ENCODE measurements around the gene KRT7.

KRT7 gene

DNA sequence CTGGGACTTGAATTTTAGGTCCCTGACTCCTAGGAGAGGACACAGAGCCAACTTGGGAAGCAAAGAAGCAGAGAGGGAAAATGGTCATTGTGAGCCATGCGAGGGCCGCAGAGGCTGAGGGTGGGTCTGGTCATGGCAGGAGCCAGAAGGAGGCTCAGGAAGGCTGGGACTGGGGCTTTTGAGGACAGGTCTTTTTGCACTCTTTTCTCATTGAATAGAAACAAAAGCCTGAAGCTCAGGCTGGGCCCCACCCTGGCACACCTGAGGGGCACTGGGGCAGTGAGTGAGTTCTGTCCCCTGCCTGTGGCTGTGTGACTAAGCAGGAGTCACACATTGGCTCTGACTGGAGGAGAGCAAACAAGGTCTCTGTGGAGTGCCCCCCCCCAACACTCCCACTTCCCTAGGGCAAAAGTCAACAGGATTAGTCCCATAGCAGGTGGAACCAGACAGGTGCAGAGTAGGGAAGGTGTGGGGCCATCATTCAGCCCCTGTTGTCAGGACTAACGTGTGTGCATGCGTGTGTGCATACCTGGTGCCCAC, 2.8 kb downstream of the KRT7 start:
- Histone ChIP-seq H3K27ac (ENCODE audit: low read length) (no peak overlapping the region), H3K9me3 (ENCODE audit: insufficient read depth, low read length) (no peaks in the 10 kb centered on the region), H3K9ac (ENCODE audit: low read length) (no peak overlapping the region), H3K36me3 (replicated peaks; ENCODE audit: low read depth, low read length) (no peaks in the 10 kb centered on the region), H3K4me3 (ENCODE audit: low read length) (no peak overlapping the region), H3K27me3 (ENCODE audit: low read depth, low read length) (no peaks in the 10 kb centered on the region), H4K20me1 (ENCODE audit: insufficient read depth, low read length) (no peaks in the 10 kb centered on the region), H3K4me1 (ENCODE audit: low read length) (no peaks in the 10 kb centered on the region), H3K79me2 (ENCODE audit: low read length) (no peaks in the 10 kb centered on the region), H2AFZ (ENCODE audit: low read depth, low read length) (no peak overlapping the region), H3K4me2 (ENCODE audit: low read length) (no peak overlapping the region)
- TF ChIP-seq EZH2phosphoT487 (IDR thresholded peaks at IDR 0.05; ENCODE audit: low read depth) = no peak
- TF ChIP-seq, protein P1, sequence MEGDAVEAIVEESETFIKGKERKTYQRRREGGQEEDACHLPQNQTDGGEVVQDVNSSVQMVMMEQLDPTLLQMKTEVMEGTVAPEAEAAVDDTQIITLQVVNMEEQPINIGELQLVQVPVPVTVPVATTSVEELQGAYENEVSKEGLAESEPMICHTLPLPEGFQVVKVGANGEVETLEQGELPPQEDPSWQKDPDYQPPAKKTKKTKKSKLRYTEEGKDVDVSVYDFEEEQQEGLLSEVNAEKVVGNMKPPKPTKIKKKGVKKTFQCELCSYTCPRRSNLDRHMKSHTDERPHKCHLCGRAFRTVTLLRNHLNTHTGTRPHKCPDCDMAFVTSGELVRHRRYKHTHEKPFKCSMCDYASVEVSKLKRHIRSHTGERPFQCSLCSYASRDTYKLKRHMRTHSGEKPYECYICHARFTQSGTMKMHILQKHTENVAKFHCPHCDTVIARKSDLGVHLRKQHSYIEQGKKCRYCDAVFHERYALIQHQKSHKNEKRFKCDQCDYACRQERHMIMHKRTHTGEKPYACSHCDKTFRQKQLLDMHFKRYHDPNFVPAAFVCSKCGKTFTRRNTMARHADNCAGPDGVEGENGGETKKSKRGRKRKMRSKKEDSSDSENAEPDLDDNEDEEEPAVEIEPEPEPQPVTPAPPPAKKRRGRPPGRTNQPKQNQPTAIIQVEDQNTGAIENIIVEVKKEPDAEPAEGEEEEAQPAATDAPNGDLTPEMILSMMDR (IDR thresholded peaks at IDR 0.05; ENCODE audit: low read depth, low read length) = no peak

DNA sequence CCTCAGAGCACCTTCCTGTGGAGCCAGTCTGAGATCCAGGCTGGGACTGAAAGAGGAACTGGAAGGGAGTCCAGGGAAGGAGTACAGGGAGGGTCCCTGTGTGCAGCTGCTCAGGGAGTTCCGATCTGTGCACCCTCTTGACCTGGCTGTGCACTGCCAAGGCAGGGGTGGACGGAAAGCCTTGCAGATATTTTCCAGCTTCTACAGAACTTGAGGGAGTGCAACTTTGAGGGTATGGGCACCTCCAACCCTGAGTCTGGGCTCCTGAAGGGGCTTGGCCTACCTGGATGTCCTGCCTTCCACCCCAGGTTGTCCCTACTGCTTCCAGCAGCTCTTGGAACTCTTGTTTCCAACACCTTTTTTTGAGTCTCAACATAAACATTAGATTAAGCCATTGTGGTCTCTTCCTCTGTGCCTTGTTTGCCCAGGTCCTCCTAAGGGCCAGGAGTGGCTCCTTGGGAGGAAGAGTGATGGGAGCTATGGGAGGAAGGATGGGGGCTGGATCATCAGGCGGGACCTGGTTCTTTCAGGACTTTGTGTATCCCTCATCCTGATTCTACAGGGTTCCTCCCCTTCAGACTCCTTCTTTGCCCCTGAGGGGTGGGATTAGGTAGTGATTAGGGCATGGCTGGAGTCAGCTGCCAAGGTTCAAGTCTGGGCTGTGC, 3.5 kb downstream of the KRT7 start:
- Histone ChIP-seq H3K4me1 (ENCODE audit: low read length) (no peaks in the 10 kb centered on the region), H3K4me3 (ENCODE audit: low read length) (no peak overlapping the region), H3K36me3 (replicated peaks; ENCODE audit: low read depth, low read length) (no peaks in the 10 kb centered on the region), H3K9ac (ENCODE audit: low read length) (no peak overlapping the region), H3K27ac (ENCODE audit: low read length) (no peak overlapping the region), H3K9me3 (ENCODE audit: insufficient read depth, low read length) (no peaks in the 10 kb centered on the region), H4K20me1 (ENCODE audit: insufficient read depth, low read length) (no peaks in the 10 kb centered on the region), H3K79me2 (ENCODE audit: low read length) (no peaks in the 10 kb centered on the region), H3K27me3 (ENCODE audit: low read depth, low read length) (no peaks in the 10 kb centered on the region), H3K4me2 (ENCODE audit: low read length) (no peak overlapping the region), H2AFZ (ENCODE audit: low read depth, low read length) (no peak overlapping the region)
- no peak for TF ChIP-seq EZH2phosphoT487 (IDR thresholded peaks at IDR 0.05; ENCODE audit: low read depth)
- TF ChIP-seq, protein P1 (IDR thresholded peaks at IDR 0.05; ENCODE audit: low read depth, low read length) = no peak

DNA sequence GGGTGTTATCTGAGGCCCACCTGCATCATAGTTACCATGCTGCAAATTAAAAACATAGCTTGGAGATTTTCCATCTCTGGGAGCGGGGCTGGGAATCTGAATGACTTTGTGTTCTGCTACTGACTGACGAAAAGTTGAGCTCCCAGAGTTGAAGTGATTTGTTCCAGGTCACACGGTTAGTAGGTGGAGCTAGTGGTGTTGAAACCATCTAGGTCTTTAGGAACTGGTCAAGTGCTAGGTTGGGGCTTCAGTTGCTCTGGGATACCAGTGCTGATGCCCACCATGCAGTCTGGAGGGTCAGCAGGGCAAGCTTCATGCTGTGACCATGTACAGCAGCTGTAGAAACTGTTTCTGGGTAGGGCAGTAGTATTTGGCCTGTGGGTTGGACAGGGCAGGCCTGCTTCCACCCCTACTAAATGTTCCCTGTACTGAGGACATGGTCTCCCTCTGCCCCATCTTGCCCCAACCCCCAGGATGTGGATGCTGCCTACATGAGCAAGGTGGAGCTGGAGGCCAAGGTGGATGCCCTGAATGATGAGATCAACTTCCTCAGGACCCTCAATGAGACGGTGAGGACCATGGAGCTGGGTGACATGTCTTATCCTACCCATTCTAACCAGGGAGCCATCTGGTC, 5.3 kb downstream of the KRT7 start:
- Histone ChIP-seq H3K27me3 (ENCODE audit: low read depth, low read length) (no peaks in the 10 kb centered on the region), H2AFZ (ENCODE audit: low read depth, low read length) (no peak overlapping the region), H3K4me1 (ENCODE audit: low read length) (peaks cover 6% of the 10 kb centered on the region), H3K4me2 (ENCODE audit: low read length) (no peak overlapping the region), H3K9me3 (ENCODE audit: insufficient read depth, low read length) (no peaks in the 10 kb centered on the region), H3K79me2 (ENCODE audit: low read length) (no peaks in the 10 kb centered on the region), H3K9ac (ENCODE audit: low read length) (no peak overlapping the region), H3K36me3 (replicated peaks; ENCODE audit: low read depth, low read length) (no peaks in the 10 kb centered on the region), H3K27ac (ENCODE audit: low read length) (no peak overlapping the region), H4K20me1 (ENCODE audit: insufficient read depth, low read length) (no peaks in the 10 kb centered on the region), H3K4me3 (ENCODE audit: low read length) (no peak overlapping the region)
- TF ChIP-seq, protein P1 (IDR thresholded peaks at IDR 0.05; ENCODE audit: low read depth, low read length) = no peak
- no peak for TF ChIP-seq EZH2phosphoT487 (IDR thresholded peaks at IDR 0.05; ENCODE audit: low read depth)

DNA sequence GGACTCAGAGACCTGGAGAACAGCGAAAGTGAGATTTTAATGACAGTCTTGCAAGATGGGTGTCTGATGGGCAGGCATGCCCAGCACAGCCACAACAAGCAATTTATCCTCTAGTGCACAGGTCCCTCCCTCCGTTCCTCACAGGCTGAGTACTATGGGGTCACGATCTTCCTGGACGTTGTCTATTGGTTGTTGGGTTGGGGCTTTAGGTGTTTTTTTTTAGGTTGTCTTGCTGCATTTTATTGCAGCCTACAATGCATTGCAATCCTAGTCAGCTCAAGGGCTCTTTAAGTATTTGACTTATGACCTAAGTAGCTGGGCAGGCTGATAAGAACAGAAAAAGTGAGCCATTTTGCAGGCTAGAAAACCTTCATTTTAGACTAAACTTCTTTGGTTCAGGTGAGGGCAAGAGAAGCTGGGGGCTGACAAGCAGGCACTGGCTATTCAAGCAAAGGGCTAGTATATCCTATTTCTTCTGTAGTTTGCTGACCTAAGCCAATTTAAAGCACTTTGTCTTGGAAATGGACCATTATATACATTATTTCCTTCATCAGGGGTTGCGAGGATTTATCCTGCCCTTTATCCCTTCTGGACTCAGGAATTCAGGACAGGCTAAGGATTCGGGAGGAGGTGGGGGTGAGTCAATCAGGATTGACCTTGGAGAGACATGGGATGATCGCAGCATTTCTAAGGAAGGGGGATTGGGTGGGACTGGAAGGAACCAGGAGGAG, 6.0 kb downstream of the KRT7 start:
- Histone ChIP-seq H3K27ac (ENCODE audit: low read length) (no peak overlapping the region), H3K4me1 (ENCODE audit: low read length) (peaks cover 14% of the 10 kb centered on the region), H3K9ac (ENCODE audit: low read length) (no peak overlapping the region), H2AFZ (ENCODE audit: low read depth, low read length) (no peak overlapping the region), H3K4me2 (ENCODE audit: low read length) (no peak overlapping the region), H3K4me3 (ENCODE audit: low read length) (no peak overlapping the region), H3K79me2 (ENCODE audit: low read length) (no peaks in the 10 kb centered on the region), H4K20me1 (ENCODE audit: insufficient read depth, low read length) (no peaks in the 10 kb centered on the region), H3K27me3 (ENCODE audit: low read depth, low read length) (no peaks in the 10 kb centered on the region), H3K36me3 (replicated peaks; ENCODE audit: low read depth, low read length) (no peaks in the 10 kb centered on the region), H3K9me3 (ENCODE audit: insufficient read depth, low read length) (no peaks in the 10 kb centered on the region)
- TF ChIP-seq, protein P1 (IDR thresholded peaks at IDR 0.05; ENCODE audit: low read depth, low read length) = no peak
- TF ChIP-seq EZH2phosphoT487 (IDR thresholded peaks at IDR 0.05; ENCODE audit: low read depth) = no peak

All from OCI-LY3 (cell line).